Effector memory CD8-positive, alpha-beta T cell (primary cell): ENCODE data around the gene PIK3R1.

Experiments used
- ATAC-seq: fragments of 150-1000 bp; cut with Tn5 transposase; replicated peaks from 2 replicates; pipeline ENCODE4 v1.10.0; 2021; ENCODE audit warnings: mild to moderate bottlenecking, moderate library complexity
- DNase-seq, 3 experiments: peaks; one replicate each; pipeline ENCODE4 v3.0.0; 2021
- H3K27ac Mint-ChIP-seq, 2 donors: one replicate each; pipeline ENCODE4 v1.8.0; 2022; ENCODE audit warnings: mild to moderate bottlenecking in 2 of 2, mixed read lengths in 2 of 2, moderate library complexity in 2 of 2
- H3K27me3 Mint-ChIP-seq, 2 donors: one replicate each; pipeline ENCODE4 v1.8.0; 2022; ENCODE audit warnings: mixed read lengths in 2 of 2
- H3K36me3 Mint-ChIP-seq: one replicate; pipeline ENCODE4 v1.8.0; 2022; ENCODE audit warnings: mild to moderate bottlenecking, moderate library complexity, mixed read lengths; ENCODE audit not compliant: insufficient read depth
- H3K4me1 Mint-ChIP-seq, 2 donors: one replicate each; pipeline ENCODE4 v1.8.0; 2022; ENCODE audit warnings: low read depth in 2 of 2, mixed read lengths in 2 of 2
- H3K4me3 Mint-ChIP-seq, 2 donors: one replicate each; pipeline ENCODE4 v1.8.0; 2022; ENCODE audit warnings: mild to moderate bottlenecking in 2 of 2, mixed read lengths in 2 of 2, moderate library complexity in 2 of 2
- H3K9me3 Mint-ChIP-seq, 2 donors: one replicate each; pipeline ENCODE4 v1.8.0; 2022; ENCODE audit warnings: mixed read lengths in 2 of 2

Gene PIK3R1

DNA sequence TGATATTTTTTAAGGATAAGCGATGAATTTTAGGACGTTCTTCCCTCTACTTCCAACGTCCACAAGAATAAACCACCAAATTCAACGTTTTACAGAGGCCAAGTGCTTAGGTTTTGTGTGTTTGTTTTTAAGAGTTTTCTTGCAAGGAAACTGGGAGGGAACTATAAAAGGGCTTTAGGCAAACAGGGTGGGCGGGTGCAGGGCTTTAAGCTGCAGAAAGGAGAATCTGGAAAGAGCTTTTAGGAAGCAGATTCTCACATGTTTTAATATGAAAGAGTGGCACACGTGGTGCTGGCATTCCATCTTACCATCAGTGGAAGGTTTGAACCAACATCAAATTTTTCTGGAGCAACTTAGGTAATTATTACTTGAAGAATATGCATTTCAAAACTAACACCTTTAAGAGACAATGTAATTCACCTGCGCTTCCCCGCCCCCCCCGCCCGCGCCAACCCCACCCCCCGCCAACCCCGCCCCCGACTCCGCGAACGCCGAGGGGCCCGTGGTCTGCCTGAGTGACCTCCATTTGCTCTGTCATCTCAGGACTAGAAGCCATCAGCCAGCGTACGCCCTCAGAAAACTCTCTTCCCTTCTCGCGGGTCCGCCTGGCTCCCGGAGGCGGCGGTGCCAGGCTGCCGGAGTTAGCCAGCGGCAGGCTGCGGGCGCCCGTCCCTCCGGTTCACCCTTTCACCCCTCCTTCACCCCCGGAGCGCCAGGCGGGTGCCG is 911 bp upstream of the PIK3R1 start:
- peak overlapping the region; percentile 92 to 93 for H3K4me3 Mint-ChIP-seq
- H3K36me3 Mint-ChIP-seq = peaks cover 21% of the 10 kb centered on the region
- H3K9me3 Mint-ChIP-seq = peaks cover 0 to 1% of the 10 kb centered on the region in 2 donors
- peaks cover 29 to 33% of the 10 kb centered on the region in 2 donors for H3K4me1 Mint-ChIP-seq
- DNase-seq = no peak
- peak overlapping the region; percentile 94 to 96 for H3K27ac Mint-ChIP-seq
- H3K27me3 Mint-ChIP-seq = no peaks in the 10 kb centered on the region
- no peak for ATAC-seq

- Mint-ChIP-seq H3K4me3 (peak overlapping the region; percentile 92 to 93), H3K36me3 (peaks cover 21% of the 10 kb centered on the region), H3K27ac (peak overlapping the region; percentile 76 to 94), H3K4me1 (peaks cover 33 to 38% of the 10 kb centered on the region in 2 donors), H3K9me3 (peaks cover 0 to 3% of the 10 kb centered on the region in 2 donors), H3K27me3 (no peaks in the 10 kb centered on the region)
- DNase-seq = no peak
- peak; percentile 63 for ATAC-seq
Observed at GRCh38 chr5:68215898-68216244, 315 bp downstream of the PIK3R1 start.

- H3K4me1 Mint-ChIP-seq = peaks cover 34 to 40% of the 10 kb centered on the region in 2 donors
- H3K4me3 Mint-ChIP-seq = peak overlapping the region; percentile 92 to 93
- no peaks in the 10 kb centered on the region for H3K27me3 Mint-ChIP-seq
- H3K36me3 Mint-ChIP-seq = peaks cover 21% of the 10 kb centered on the region
- peak overlapping the region; percentile 76 to 94 for H3K27ac Mint-ChIP-seq
- H3K9me3 Mint-ChIP-seq = peaks cover 0 to 2% of the 10 kb centered on the region in 2 donors
- DNase-seq (peak; percentile 30 to 36 (median 36)), ATAC-seq (peak; percentile 11)
Observed at GRCh38 chr5:68216245-68217046, 890 bp downstream of the PIK3R1 start.

GRCh38 chr5:68217047-68217355 is 1.4 kb downstream of the PIK3R1 start:
- H3K36me3 Mint-ChIP-seq = peaks cover 21% of the 10 kb centered on the region
- H3K27me3 Mint-ChIP-seq = no peaks in the 10 kb centered on the region
- peak overlapping the region; percentile 76 to 94 for H3K27ac Mint-ChIP-seq
- no peak for DNase-seq
- H3K9me3 Mint-ChIP-seq = peaks cover 0 to 2% of the 10 kb centered on the region in 2 donors
- no peak for ATAC-seq
- H3K4me1 Mint-ChIP-seq = peaks cover 38 to 43% of the 10 kb centered on the region in 2 donors
- peak overlapping the region; percentile 92 to 93 for H3K4me3 Mint-ChIP-seq

- no peak for ATAC-seq
- Mint-ChIP-seq H3K36me3 (peaks cover 21% of the 10 kb centered on the region), H3K4me1 (peaks cover 43 to 48% of the 10 kb centered on the region in 2 donors), H3K27ac (peak overlapping the region; percentile 54 to 94), H3K9me3 (peaks cover 0 to 2% of the 10 kb centered on the region in 2 donors), H3K4me3 (peak overlapping the region; percentile 92 to 93), H3K27me3 (no peaks in the 10 kb centered on the region)
- no peak for DNase-seq
Observed at GRCh38 chr5:68217528-68217927, 2.0 kb downstream of the PIK3R1 start.

DNA sequence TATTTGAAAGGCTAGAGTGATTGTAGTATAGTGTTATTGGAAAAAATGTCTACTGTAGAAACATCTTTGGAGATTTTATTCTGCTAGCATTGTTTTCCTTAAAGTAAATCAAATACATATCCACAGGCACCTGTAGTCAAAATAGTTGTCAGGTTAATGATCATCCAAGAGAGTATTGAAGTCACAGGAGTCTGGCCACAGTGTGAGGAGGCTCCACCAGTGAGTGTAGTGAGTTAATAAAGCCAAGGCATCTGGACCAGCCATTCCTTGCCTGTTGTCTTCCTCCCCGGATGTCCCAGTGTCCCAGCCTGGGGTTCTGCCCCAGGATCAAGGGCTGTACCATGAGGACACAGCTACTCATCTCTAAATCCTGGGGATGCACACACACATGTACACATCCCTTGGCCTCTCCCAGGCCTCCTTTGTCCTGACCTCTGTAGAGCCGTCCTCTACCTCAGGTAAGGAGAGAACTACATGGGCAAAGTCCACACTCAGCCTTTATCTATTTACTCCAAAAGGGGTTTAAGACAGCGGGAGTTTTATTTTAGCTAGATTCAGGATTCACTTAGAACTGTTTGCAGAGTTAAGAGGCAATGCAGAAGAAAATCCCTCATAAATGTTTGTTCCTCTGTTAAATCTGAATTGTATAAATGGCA is 3.7 kb downstream of the PIK3R1 start:
- H3K4me3 Mint-ChIP-seq = peak overlapping the region; percentile 92 to 93
- H3K4me1 Mint-ChIP-seq = peaks cover 57 to 65% of the 10 kb centered on the region in 2 donors
- no peak for DNase-seq
- H3K27ac Mint-ChIP-seq = no peak overlapping the region
- peaks cover 0 to 2% of the 10 kb centered on the region in 2 donors for H3K9me3 Mint-ChIP-seq
- H3K36me3 Mint-ChIP-seq = peaks cover 21% of the 10 kb centered on the region
- no peaks in the 10 kb centered on the region for H3K27me3 Mint-ChIP-seq
- ATAC-seq = no peak

DNA sequence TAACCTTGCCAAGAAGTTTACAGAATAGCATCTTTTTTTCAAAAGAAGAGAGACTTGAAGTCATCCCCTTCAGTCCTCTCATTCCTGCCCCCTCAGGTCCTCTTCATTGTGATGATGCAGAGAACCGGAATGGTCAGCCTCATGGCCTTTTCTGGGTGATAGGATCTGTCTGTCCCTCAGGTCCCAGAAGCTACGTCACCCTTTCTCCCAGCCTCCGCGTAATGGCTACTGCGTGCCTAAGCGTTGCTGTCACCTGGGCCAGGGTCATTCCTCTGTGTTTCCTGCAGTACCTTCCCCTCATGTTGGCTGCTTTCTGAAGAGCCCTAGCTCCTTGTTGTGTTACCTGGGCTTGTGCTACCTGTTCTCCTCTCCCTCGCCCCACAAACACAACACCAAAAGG is 4.7 kb downstream of the PIK3R1 start:
- H3K27ac Mint-ChIP-seq = peak overlapping the region; percentile 55 to 79
- H3K27me3 Mint-ChIP-seq = no peaks in the 10 kb centered on the region
- no peak for ATAC-seq
- DNase-seq = no peak
- H3K4me3 Mint-ChIP-seq = peak overlapping the region in 1 of 2 donors; percentile 15
- H3K36me3 Mint-ChIP-seq = peaks cover 15% of the 10 kb centered on the region
- peaks cover 63 to 75% of the 10 kb centered on the region in 2 donors for H3K4me1 Mint-ChIP-seq
- H3K9me3 Mint-ChIP-seq = peaks cover 0 to 2% of the 10 kb centered on the region in 2 donors

DNA sequence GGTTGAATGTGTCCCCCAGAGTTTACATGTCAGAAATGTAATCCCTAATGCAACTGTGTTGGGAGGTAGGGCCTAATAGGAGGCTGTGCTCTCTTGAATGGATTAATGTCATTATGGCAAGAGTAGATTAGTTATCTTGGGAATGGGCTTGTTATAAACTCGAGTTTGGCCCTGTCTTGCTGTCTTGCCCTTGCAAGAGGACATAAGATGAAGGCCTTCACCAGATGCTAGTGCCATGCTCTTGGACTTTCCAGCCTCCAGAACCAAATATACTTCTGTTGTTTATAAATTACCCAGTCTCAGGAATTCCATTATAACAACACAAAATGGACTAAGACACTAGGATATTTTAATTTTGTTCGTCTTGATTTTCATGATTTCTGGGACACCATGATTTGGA is 5.4 kb downstream of the PIK3R1 start:
- Mint-ChIP-seq H3K27me3 (no peaks in the 10 kb centered on the region), H3K27ac (peak overlapping the region; percentile 55 to 79), H3K9me3 (peaks cover 0 to 2% of the 10 kb centered on the region in 2 donors), H3K4me3 (no peak overlapping the region), H3K36me3 (peaks cover 13% of the 10 kb centered on the region), H3K4me1 (peaks cover 70 to 82% of the 10 kb centered on the region in 2 donors)
- ATAC-seq (no peak), DNase-seq (no peak)

GRCh38 chr5:68221488-68221887 is 5.9 kb downstream of the PIK3R1 start:
- DNase-seq (no peak), ATAC-seq (no peak)
- Mint-ChIP-seq H3K4me3 (peak overlapping the region in 1 of 2 donors; percentile 56), H3K36me3 (peaks cover 11% of the 10 kb centered on the region), H3K4me1 (peaks cover 76 to 87% of the 10 kb centered on the region in 2 donors), H3K9me3 (peaks cover 0 to 2% of the 10 kb centered on the region in 2 donors), H3K27ac (no peak overlapping the region), H3K27me3 (no peaks in the 10 kb centered on the region)

DNA sequence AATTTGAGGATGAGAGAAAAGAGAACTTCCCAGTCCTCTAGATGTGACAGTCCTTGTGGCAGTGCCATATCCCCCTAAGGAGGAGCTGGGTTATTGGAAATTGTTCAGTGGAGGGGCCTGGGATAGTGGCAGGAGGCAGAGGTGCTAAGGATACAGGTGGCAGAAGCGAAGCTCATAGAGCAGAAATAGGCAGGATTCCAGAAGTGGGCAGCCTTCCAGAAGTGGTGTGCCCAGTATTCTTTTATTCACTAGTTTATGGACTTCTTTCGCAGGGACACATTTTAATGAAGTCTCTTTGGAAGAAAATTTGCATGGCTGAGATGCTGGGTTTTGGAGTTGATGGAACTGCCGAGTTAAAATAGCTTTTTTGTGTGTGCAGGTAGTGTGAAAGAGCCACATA is 6.8 kb downstream of the PIK3R1 start:
- peaks cover 14% of the 10 kb centered on the region for H3K36me3 Mint-ChIP-seq
- peaks cover 0 to 2% of the 10 kb centered on the region in 2 donors for H3K9me3 Mint-ChIP-seq
- DNase-seq (no peak), ATAC-seq (no peak)
- peak overlapping the region; percentile 3 to 91 for H3K27ac Mint-ChIP-seq
- H3K4me3 Mint-ChIP-seq = peak overlapping the region in 1 of 2 donors; percentile 56
- H3K4me1 Mint-ChIP-seq = peaks cover 70 to 87% of the 10 kb centered on the region in 2 donors
- H3K27me3 Mint-ChIP-seq = no peaks in the 10 kb centered on the region

DNA sequence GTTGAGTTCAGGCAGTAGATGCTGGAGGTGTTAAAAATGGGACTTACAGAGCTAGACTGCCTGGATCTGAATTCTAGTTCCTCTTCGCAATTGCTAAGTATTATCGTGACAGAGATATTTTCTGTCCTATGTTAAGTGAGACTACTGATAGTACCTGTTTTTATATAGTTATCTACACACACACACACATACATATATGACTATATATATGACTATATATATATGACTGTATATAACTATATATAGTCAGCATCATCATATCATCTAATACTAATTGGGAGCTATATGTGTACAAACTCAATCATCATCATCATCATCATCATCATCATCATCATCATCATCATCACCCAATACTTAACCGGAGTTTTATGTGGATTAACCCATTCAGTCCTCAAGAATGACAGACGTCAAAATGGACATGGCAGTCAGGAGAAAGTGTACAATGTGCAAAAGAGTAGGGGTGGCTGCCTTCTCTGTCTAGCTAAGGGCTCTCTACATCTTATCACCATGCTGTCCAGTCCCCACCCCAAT is 7.3 kb downstream of the PIK3R1 start:
- ATAC-seq (no peak), DNase-seq (no peak)
- Mint-ChIP-seq H3K4me3 (peak overlapping the region in 1 of 2 donors; percentile 49), H3K4me1 (peaks cover 65 to 86% of the 10 kb centered on the region in 2 donors), H3K27ac (peak overlapping the region in 1 of 2 donors; percentile 64), H3K9me3 (peaks cover 0 to 2% of the 10 kb centered on the region in 2 donors), H3K36me3 (peaks cover 19% of the 10 kb centered on the region), H3K27me3 (no peaks in the 10 kb centered on the region)

DNA sequence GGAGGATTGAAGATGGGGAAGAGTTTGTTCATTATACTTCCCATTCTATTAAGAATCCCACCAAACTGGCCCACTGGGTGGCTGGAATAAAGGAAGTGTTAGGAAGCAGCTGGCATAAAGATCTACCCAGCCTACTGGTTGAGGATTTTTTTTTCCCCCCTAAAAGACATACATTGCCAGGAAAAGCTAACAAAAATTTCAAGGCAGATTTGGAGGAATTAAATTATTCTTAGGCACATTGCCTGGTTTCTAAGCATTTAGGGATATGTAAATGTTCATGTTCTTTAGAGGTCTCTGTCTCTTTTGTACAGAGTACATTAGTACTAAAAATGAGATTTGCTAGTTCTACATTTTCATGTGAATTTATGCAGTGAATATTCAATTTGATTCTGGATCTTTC is 8.3 kb downstream of the PIK3R1 start:
- DNase-seq (no peak), ATAC-seq (no peak)
- Mint-ChIP-seq H3K36me3 (peaks cover 26% of the 10 kb centered on the region), H3K9me3 (peaks cover 0 to 2% of the 10 kb centered on the region in 2 donors), H3K27me3 (no peaks in the 10 kb centered on the region), H3K4me1 (peaks cover 60 to 81% of the 10 kb centered on the region in 2 donors), H3K4me3 (peak overlapping the region in 1 of 2 donors; percentile 49), H3K27ac (peak overlapping the region in 1 of 2 donors; percentile 64)
